HG03135 (cell line): Measurements from ENCODE around the gene PTPN20.

Source experiments
- ATAC-seq: cut with Tn5 transposase; IDR thresholded peaks from one replicate; pipeline ENCODE4 v1.9.1; 2021; ENCODE audit warnings: mild to moderate bottlenecking, moderate library complexity; ENCODE audit not compliant: unreplicated experiment

Gene PTPN20

GRCh38 chr10:47020471-47020870 lies 109.2 kb downstream of the PTPN20 start:
- no peak for ATAC-seq

GRCh38 chr10:47021850-47022249 lies 110.6 kb downstream of the PTPN20 start:
- ATAC-seq = no peak

- ATAC-seq = no peak
These were observed 111.3 kb downstream of the PTPN20 start for GRCh38 chr10:47022311-47023131.

DNA sequence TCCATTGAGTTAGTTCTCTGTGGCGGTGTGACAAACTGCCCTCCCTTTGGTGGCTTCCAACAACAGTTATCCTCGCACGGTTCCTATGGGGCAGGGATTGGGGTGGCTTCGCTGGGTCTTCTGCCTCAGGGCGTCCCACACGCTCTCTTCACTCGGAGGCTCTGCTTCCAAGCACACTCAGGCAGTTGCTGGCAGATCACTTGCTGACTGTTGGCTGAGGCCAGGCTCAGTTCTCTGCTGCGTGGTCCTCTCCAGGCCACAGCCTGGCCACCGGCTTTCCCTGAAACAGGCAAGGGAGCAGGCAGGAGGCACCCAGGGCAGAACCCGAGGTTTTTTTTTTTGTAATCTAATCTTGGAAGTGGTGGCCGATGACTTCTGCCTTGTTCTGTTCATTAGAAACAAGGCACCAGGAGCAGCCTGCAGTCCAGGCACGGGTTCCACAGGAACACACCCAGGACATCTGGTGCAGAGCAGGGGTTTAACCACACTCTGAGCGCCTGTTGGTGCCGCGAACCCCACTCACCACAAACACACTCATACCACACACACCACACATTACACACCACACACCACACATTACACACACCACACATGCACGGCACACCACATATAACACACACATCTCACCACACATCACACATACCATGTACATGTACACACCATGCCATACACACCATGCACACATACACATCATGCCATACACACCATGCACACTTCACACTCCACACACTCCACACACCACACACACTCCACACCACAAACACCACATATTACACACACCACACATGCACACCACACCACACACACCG lies 112.2 kb downstream of the PTPN20 start:
- ATAC-seq = no peak

- ATAC-seq = no peak
These were observed 112.8 kb downstream of the PTPN20 start for GRCh38 chr10:47024046-47024322.

DNA sequence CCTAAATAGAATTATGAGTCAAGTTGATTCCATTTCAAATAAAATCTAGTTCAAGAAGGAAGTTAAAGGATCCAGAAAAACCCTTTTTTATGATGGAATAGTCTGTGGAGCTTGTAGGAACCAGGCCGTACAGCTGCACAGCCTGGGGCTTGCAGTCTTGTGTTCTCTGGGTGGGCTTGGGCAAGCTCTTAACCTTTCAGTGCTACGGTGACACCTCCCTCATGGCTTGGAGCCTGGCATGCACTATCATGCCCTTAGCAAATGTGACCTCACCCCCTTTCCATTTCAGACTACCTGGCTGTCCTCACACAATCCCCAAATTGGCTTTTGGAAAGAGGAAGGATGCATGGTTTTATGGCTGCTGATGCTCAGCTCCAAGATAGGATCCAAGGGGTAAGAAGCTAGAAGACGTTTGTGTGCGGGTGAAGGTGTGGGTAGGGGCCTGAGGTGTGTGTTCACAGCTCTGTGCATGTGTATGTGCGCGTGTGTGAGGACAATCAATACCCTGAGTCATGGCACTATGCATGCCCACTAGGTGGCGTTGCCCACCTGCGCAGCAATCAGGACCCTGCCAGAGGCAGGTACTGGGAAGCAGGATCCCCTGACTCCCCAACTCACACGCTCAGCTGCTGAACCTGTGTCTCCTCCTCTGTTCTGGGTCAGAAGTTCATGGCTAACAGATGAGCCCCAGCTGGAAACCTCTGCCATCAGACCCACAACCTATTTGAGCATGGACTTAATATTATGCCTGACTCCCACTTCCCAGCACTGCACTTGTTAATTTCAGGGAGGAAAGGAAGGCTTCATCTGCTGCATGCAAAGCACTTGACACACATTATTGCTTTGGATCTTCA lies 113.4 kb downstream of the PTPN20 start:
- peak; percentile 62 for ATAC-seq

GRCh38 chr10:47025253-47025539 lies 114.0 kb downstream of the PTPN20 start:
- no peak for ATAC-seq

DNA sequence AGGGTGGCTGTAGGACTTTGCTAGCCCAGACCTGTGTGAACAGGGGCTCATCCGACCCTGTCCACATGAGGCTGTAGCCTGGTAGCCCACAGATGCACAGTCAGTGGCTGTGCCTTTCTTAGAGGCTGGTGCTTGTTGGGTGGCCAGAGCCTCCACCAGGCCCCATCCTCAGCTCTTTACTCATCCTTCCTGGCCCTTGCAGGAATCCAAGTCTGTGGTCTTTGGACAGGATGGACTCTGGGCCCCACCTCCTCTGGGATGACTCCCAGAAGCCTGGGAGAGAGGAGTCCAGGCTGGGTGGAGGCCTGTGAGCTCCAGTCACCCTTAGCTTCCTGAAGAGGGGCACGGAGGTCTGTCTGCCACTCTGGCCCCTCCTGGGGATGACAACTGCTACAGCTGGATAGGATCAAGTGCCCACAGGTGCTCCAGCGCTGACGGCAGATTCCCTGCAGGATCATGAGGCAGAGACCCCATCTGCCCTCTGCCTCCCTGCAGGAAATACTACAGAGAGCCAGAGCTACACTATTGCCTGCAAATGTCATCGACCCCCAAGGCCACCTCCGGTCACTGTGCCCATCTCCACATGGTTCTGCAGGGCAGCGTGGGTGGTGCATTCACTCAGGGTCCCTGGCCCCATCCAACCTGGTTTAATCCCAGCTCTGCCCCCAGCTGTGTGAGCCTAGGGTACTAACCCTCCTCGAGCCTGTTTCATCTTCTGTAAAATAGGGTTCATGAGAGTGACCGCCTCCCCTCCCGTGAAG lies 114.5 kb downstream of the PTPN20 start:
- ATAC-seq = no peak

- ATAC-seq = no peak
These were observed 115.3 kb downstream of the PTPN20 start for GRCh38 chr10:47026301-47027107.

DNA sequence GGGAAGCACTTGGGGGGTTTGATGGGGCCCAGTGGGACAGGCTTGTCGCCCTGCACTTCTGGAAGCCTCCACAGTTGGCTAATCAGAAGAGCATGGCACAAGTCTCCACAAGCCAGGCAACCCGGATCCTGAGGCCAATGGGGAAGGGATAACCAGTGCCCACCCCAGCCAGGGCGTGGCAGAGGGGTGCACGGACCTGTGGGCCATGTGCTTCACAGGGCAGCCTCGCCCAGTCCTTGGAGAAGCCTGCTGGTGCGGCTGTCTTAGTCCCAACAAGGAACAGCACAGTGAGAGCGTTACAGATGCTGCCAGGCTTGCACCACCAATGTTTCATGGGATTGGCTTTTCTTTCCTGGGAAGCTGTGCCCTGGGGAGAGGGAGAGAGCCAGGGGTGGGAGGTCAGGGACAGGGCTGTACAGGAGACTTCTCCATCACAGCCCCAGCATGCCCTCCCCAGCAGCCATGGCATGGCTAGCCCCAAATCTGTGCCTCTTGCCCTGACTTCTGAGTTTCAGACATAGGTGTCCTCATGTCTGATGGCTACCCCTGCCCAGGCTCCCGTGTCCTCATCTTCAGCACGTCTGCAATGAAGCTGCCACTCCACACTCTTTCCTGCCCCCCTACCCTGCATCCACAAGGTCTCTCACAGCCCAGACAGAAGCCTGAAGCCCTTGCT lies 116.0 kb downstream of the PTPN20 start:
- no peak for ATAC-seq

GRCh38 chr10:47027784-47028260 lies 116.6 kb downstream of the PTPN20 start:
- no peak for ATAC-seq

GRCh38 chr10:47028466-47028865 lies 117.2 kb downstream of the PTPN20 start:
- ATAC-seq = no peak

- no peak for ATAC-seq
These were observed 118.2 kb downstream of the PTPN20 start for GRCh38 chr10:47029181-47030009.

DNA sequence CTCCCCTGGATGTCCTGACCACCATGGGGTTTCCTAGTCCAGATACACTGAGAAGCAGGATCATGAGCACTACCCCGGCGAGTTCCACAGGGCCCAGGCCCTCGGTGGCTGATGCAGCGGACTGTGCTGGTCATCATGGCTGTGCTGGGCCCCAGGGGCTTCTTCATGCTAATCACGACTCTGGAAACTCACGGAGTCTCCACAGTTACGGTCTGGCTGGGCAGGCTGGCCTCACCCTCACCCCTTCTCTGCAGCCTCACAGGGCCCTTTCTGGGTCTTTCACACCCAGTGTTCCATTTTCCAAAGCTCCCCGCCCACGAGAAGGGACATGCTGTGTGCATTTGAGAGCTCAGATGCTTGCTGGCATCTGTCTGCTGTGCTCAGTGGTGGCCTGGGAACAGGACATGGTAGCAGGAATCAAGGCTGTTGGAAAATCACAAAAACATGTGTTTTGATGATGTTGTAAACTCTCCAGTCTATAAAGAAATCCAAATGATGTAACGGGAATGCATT lies 119.0 kb downstream of the PTPN20 start:
- no peak for ATAC-seq

GRCh38 chr10:47031211-47031900 lies 120.1 kb downstream of the PTPN20 start:
- no peak for ATAC-seq

DNA sequence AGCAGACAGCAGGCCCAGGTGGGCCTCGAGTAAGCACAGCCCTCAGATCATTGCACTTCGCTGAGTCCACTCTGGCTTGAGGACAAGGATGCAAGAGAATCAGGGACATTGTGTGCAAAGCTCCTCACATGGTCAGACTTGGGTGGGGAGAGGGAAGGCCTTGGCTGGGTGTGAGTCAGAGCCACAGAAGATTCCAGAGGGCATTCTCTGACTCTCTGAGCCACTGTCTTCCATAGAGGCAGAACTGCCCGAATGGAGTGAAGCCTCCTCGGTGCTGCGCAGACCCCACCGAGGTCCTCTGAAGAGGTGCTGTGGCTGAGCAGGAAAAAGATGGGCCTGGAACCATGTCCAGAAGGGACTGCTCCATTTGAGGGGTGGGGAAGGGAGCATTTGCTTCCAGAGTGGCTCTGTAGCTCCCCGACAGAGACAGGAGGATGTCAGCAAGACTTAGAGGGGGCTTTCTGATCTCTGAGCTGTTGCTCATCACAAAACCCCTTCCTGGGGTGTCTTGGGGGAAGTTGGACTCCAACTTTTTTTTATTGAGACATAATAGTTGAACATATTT lies 120.8 kb downstream of the PTPN20 start:
- ATAC-seq = no peak

DNA sequence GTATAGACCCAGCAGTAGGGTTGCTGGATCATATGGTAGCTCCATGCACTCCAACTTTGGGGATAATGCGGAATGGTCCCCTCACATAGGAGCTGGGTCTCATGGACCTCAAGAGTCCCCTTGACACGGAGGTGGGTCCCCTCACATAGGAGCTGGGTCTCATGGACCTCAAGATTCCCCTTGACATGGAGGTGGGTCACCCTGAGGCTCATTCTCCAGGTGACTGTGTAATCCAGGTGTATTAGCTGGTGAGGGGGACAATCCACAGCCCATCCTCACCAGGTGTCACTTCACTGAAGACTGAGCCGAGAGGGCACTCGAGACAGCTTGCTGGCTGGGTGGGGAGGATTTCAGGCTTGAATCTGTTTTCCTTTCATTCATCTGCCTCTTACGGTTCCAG lies 121.9 kb downstream of the PTPN20 start:
- ATAC-seq = no peak
